ENCODE measurements around the gene TPRA1.

TPRA1 gene

DNA sequence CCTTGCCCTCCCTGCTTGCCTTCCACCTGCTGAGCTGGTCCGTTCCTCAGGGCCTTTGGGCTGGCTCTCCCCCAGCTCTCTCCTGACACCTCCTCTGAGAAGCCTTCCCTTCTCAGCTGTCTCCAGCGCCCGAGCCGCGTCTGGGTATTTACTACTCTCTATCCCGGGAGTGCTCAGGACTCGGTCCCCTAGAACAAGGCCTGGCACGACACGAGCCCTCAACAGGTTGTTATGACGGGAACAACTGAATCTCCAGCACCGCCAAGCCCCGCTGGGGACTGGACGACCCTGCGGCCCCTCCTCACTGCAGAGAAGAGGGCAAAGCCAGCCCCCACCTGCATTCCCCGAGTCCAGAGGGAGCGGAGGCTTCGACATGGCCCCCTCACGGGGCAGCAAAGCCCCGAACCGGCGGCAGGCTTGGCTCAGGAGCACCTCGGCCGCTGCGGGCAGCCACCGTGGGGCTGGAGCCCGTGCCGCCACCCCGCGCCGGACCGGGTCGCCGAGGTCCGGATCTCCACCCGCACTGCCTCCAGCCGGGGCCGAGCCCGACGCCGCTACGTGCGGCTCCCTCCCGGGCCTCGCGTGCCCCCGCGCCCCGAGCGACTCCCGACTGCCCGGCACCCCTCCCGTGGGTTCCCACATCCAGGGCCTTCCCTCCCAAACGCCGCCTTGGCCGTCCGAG, 792 bp downstream of the TPRA1 start:
- DNase-seq = no peak

DNA sequence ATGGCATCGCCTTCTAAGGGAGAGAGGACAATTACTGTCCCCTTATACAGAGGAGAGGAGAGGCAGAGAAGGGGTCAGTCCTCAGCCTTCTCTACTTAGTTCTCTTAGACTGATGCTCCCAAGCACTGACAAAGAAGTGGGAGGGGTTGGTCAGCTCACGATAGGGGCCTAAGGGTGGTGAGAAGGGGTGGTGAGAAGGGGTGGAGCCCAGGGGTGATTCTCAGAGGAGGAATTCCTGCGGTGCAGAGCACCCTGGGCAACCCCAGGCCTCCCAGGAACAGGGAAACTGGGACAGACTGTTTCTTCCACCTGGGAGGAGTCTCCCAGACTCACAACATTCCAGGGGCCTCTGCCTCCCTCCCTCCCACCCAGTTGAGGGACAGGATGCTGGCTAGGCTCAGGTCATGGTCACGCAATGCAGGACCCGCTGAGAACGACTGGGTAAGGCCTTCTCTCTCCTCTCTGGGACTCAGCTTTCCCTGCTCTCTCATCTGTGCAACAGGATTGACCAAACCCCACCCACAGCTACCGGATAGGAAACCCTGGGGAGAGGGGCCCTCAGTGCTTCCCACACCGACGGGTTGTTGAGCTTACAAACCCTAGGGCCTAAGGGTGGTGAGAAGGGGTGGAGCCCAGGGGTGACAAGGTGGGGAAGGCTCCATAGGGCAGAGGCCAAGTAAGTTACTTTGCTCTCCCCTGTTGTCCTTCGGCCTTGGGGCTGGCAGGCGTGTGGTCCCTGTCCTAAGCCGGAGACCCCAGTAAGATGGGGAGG, 1.5 kb downstream of the TPRA1 start:
- DNase-seq = peak in 1 of 5 experiments; percentile 44

DNA sequence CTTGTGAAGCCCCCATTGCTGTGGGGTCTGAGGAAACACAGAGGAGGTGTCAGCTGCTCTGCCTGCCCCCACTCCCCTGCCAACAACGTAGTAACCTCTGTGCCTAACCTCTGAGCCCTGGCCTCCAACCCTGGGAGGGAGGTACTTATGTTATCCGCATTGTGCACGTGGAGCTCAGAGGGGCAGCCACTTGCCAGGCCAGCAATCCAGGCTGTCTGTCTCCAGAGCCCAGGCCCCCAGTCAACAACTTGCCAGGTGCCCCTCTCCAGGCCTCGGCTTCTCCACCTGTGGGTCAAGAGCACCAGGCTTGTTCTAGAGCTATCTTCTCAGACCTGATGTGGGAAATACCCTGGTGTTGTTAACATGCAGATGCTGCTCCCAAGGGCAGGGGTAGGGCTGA, 2.7 kb downstream of the TPRA1 start:
- no peak for DNase-seq

DNA sequence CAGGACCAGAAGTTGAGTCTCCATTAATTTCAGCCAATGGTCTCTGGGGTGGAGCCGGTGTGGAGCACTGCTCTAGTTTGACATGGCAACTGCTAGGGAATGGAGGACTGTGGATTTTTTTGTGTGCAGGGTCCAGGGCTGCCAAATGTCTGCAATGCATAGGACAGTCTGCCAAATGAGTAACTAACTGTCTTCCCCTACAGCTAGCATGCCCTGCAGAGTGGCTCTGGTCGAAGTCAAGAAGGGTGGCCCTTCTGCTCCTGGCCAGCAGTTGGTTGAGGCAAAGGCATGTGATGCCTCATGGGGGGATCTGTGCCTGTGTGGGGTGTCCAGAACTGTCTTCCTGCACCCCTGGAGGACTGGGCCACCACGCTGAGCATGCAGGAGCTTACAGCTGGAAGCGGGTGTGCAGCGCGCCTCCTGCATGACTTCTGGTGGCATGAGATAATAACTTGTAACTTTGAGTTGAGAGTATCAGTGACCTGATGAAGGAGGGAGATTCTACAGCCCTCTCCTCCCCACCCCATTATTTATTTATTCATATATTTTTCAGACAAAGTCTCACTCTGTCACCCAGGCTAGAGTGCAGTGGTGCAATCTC, 4.6 kb downstream of the TPRA1 start:
- no peak for DNase-seq

DNA sequence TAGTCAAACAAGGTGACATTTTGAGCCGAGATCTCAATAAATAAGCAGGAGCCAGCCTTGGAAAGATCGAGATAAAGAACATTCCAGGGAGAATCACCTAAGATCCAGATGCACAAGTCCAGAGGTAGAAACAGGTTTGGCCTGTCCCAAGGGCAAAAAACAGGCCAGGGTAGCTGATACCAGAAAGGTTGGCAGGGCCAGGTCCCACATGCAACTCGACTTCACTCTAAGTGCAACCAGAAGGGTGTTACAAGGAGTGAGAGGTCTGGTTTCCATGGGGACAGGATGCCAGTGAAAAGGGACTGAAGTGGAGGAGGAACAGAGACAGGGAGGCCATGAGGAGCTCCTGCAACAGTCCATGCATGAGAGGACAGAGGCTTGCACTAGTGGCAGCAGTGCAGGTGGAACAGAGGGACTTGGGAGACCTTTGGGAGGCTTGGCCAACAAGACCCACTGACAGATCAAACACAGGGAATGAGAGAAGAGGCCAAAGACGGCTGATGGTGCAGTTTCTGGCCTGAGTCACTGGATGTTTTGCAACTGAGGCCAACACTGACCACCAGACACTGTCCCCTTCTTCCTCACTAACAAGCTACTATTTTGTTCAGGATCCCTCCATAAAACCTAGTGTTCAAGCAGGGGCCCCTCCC, 5.2 kb downstream of the TPRA1 start:
- DNase-seq = no peak

DNA sequence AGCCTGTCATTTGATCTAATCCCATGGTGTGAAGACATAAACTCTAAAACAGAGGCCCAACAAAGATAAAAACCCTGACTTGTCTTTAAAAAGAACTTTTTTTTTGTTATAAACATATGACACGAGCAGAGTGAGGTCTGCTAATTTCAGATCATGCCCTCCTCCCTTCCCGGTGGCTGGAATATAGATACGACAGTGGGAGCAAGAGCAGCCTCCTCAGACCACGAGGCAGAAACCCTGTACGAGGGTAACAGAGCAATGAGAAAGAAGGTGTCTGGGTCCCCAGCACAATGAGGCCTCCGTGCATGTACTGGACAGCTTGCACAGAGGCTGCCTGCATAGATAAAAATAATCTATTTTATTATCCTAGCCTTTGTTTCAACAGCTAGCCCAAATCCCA, 5.8 kb downstream of the TPRA1 start:
- DNase-seq = no peak

DNA sequence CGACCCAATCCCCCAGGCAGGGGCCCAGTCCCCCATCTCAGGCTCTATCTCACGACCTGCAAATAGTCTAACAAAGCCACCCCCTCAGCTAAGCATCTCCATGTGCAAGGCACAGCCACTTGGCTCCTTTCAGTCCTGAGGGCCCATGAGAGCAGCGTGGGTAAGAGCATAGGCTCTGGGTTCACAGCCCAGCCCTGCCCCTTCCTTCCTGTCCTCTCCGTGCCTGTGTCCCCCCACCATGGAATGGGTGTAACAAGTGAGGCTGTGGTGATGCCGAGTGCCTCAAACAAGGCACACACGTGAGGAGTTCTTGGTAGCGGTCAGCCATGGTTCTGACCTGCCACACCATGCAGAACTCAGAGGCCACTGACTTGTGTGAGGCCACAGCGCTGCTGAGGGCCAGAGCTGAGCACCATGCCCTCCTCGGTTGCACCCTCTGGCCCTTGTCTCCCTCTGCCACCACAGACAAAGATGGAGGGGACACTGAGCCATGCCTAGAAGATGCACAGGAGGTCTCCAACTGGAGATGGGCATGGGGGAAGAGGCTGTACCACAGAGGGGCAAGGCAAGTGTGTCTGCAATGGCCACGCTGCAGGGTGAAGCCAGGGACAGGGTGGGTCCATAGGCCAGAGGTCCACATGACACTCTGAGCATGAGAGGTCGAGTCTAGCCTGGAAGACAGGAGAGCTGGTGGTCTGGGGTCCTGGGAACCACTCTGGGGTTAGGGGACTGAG, 10.0 kb downstream of the TPRA1 start:
- no peak for DNase-seq

DNA sequence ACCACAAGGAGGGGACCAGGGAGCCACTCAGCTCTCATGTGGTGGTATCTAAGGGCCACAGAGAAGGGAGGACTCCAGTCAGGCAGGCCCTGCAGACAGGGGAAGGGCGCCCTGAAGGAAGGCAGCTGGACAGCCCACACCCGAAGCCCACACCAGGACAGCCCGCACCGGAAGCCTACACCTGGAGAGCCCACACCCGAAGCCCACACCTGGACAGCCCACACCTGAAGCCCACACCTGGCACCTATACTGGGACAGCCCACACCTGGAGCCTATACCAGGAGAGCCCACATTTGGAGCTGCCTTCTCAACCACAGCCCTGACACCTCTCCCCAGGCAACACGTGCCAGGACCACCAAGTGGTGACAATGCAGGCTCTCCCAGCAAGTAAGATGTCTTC, 11.7 kb downstream of the TPRA1 start:
- DNase-seq = no peak

DNA sequence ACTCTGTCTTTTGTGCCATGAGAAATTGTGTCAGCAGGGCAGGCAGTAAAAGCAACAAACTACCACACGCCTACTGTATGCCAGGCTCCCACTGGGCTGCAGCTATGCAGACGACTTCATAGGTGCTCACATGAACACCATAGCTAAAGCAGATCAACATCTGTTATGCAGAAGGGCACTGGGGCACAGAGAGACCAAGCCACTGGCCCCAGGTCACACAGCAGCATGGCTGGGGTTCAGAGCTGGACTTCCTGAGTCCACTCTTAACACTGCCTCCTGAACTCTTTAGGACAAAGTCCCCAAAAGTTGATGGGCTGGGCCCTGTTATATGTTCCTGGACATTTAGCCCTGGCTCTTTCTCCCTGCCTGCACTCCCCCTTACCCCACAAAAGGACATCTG, 12.4 kb downstream of the TPRA1 start:
- no peak for DNase-seq

DNA sequence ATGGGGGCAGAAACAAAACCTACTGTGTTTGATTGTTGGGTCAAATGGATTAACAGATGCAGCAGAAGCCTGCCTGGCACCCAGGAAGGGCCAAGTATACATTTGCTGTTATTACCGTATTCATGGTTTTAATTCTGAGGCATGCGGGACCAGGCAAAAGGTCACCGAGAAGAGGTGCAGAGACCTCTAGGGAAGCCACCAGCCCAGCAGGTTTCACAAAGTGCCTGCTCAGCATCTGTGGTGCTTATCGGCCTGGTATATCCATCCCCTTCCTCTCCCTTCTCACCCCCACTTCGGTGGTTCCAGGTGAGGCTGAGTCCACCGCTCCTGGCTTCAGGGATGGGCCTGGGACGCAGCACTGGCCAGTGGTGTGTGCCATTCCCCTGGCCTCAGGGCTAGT, 13.1 kb downstream of the TPRA1 start:
- DNase-seq = no peak

DNA sequence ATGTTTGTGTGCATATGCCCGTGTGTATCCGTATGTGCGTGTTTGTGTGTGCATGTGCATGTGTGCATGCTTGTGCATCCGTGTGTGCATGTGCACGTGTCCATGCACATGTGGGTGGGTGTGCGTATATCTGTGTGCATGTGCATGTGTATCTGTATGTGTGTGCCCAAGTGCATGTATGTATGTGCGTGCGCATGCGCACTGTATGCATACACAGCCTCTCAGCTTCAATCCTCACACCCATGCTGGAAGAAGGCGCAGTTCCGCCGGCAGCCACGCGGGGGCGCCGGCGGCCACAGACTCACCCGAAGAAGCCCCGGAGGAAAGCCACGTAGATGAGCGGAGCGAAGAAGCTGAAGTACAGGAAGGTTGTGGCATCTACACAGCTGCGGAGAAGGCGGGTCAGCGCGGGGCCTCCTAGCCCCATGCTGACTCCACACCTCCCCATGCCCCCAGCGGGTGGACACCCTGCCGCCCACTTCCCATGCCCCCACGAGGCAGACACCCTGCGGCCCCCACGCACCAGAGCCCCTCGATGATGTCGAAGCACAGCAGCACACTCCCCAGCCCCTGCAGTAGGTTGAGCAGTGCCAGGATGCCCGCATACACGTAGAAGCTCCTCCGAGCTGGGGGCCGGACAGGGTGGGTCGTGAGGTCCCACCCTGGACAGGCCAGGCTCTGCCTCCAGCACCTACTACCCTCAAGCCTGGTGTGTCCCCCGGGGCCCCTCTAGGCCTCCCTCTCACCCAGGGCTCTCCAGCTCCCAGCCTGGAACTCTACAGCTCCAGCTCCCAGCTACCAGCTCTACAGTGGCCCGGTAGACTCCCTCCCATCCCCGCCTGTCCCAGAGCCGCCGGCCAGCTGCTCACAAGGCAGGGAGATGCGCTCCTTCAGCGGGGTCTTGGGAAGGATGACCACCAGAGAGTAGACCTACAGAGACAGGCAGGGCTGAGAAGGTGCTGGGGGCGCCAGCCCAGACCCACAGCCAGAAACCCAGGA, 15.4 kb downstream of the TPRA1 start:
- DNase-seq = peak; percentile 63 to 92 (median 74)

DNA sequence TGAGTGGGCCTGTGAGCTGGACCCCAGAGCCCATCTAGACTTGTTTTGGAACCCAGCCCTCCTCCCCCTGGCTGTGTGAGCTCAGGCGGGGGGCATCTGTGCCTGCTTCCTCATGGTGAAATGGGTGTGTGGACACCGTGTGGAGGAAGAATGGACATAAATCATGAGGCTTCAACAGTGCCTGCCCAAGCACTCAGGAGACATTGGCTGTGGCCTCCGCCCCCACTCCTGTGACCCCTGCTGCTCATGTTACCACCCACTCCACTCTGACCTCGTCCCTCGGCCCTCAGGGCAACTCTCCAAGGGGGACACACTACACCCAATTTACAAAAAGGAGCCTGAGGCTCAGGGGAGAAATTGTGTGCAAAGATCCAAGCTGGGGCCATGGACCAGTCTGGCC, 16.6 kb downstream of the TPRA1 start:
- DNase-seq = no peak

DNA sequence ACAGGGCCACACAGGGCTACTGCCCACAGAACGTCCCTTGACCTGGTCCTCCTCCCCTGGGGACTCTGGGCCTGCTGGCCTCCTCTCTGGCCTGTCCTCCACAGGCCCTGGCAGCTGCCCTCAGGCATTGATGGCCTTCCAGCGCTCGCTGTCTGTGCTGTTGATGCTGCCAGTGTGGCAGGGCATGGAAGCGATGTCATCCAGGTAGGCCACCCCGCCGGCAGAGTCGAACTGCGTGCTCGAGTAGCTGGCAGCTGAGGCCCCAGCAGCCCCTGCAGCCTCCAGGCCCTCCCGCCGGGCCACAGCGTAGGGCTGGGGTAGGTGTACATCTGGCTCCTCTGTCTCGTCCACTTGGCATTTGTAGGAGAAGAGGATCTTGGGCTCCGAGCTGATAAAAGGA, 17.1 kb downstream of the TPRA1 start:
- DNase-seq = no peak

DNA sequence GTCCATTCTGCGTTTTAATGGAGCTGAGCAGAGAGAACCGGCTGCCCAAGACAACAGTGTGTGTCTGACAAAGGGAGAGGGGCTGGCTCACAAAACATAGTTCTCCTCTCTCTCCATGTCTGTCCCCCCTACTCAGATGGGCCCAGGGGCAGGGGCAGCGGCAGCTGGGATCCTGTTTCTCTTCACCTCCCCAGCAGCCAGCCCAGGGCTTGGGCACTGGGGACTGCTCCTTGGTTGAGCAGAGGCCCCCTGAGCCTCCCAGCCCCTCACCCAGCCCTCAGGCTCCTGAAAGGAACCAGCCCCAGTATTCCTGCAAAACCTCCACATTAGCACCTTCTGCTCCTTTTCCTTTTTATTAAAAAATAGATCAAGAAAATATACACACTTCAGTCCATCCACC, 17.8 kb downstream of the TPRA1 start:
- DNase-seq = no peak

DNA sequence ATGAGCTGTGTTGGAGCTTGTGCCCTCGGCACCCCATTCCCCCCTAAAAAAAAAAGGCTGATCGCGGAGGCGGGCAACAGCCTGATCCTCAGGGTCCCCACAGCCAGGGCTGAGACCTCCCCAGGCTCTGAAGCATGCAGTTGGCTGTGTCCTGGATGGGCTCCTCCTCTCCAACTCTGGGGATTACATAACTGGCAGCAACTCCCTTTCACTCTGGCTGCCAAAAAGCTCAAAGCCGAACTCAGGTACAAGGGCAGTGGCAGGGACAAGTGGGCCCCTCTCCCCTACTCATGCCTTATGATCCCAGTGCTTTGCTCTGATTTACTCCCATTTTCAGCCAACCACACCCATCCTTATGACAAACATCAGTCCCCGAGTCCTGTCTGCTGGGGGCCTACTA, 18.3 kb downstream of the TPRA1 start:
- DNase-seq = no peak

DNA sequence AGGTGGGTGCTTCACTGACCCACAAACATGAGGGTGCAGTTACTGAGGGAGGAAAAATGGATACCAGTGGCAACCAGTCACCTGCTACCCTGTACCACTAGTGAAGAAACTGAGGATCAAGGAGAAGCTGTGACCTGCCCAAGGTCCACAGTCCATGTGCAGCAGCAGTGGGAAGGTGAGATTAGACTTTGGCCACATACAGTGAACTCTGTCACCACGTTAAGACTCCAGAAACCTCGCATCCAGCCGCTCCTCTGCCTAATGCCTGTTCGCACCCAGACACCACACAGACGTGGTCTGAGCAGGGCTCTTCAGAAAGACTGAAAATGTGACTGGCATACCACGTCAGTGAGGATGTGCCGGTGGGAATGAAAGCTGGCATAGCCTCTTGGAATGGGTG, 20.0 kb downstream of the TPRA1 start:
- DNase-seq = no peak

DNA sequence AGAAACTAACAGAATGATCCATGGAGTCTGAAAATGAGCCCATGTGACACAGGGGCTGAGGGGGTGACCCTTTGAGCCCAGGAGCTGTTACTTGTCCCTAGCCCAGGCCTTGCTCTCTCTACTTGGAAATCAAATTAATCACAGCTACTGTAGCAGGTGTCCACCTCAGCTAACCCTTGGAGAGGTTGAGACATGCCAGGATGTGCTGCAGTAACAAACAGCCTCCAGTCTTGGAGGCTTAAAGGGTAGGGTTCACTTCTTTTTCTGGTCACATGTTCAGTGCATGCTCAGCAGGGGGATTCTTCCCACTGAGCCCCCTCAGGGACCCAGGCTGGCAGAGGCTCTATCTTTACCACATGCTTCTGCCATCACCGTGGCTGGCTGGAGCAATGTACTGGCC, 21.4 kb downstream of the TPRA1 start:
- no peak for DNase-seq

DNA sequence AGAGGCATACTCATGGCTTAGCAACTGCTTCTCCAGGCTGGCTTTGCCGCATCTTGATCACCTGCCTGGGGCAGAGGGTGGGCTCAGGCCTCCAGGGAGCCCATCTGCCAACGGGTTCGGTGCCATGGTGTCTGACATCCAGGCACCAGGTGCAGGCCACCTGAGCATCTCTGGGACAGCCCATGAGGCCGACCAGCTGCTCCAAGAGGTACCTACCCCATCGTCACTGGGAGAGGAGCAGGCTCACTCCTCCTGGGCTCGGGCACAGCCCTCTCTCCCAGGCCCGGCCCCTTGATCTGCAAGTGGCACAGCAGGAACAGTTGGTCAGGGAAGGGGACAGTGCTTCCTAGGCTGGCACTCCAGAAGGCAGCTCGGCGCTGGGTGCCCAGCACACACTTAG, 21.9 kb downstream of the TPRA1 start:
- no peak for DNase-seq

DNA sequence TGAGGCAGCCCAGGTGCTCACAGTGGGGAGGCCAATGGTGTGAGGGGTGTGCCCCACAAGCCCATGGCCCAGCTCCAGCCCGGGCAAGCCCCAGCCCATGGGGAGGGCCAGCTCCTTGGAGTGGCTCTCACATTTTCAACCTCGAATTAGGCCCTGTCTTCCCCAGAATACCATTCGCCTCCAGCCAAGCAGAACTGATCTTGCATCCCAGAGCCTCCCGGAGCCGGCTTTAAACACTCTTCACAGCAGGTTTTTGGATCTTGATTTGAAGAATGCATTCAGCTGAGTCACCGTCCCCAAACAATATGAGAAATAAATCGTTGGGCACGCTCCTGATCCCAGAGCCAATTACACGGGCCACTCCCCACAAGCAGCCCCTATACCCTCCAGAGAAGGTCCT, 23.7 kb downstream of the TPRA1 start:
- no peak for DNase-seq

DNA sequence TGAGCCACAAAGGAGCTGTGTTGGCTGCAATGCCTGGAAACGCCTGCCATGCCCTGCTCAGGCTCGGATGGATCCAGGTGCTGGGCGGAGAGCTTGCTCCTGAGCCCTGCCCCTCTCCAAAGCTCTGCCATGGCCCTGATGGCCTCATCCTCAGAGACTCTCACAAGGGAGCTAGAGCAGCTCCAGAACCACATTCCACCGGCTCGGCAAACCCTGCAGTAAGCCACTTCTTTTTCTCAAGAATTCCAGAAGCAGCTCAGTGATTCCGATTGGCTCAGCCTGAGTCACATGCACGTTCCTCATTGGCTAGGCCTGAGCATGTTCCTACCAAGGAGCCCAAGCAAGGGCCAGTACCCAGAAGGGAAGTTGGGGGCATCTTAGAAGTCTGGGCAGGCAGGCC, 24.8 kb downstream of the TPRA1 start:
- no peak for DNase-seq

DNA sequence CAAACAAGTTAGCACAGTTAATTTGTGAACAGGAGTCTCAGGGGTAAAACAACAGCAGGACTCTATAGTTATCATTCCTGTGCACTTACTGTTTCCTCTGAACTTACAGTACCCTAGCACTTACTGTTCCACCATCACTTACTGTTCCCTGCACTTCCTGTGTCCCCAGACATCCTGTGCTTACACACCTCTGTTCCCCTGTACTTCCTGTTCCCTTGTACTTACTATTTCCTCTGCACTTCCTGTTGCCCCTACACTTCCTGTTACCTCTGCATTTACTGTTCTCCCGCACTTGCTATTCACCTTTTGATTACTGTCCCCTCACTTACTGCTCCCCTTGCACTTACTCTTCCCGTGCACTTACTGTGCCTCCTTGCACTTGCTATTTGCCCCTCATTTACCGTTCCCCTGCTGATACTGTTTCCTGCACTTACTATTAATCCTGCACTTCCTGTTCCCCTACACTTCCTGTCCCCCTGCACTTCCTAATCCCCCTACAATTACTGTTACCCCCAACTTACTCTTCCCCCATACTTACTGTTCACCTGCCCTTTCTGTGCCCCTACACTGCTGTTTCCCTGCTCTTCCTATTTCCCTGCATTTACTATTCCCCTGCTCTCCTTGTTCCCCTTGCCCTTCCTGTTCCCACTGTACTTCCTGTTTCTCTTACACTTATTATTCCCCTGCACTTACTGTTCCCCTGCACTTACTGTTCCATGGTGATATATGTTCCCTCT, 30.3 kb downstream of the TPRA1 start:
- peak in 1 of 5 experiments; percentile 62 for DNase-seq

All from T-helper 2 cell (primary cell).